ENCODE measurements around the gene OASL. TPM values are rescaled to one million over a fixed set of nuclear protein-coding genes. Genes with fewer than 3 reads are reported as not detected.

The OASL gene
- total RNA-seq, 1 donor from 2014 or later, result not detected

DNA sequence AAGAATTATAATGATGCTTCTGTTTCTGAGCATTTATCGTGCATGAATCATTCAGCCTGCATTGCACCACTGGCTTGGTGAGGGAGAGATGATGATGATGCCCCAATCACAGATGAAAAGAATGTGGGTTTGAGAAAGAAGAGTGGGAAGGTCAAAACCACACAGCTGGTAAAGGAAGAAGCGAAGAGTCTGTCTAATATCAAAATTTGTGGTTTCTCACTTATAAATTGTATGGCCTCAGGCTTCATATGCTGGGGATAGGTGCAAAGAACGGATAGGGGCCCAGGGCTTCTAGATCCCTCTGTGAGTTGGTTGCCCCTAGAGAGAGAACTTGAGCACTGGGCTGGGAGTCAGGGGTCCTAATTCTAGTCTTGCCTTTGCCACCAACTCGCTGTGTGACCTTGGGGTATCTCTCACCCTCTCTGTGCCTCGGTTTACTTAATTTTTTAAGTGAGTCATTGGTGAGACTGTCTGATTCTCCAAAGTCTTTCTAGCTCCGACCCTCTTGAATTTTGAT is 2.2 kb downstream of the OASL start:
- no peak for DNase-seq (ENCODE audit: low spot score)
- H3K4me3 Mint-ChIP-seq (ENCODE audit: unreplicated experiment), result no peak overlapping the region
- no peak overlapping the region for H3K27ac Mint-ChIP-seq (ENCODE audit: unreplicated experiment)

DNA sequence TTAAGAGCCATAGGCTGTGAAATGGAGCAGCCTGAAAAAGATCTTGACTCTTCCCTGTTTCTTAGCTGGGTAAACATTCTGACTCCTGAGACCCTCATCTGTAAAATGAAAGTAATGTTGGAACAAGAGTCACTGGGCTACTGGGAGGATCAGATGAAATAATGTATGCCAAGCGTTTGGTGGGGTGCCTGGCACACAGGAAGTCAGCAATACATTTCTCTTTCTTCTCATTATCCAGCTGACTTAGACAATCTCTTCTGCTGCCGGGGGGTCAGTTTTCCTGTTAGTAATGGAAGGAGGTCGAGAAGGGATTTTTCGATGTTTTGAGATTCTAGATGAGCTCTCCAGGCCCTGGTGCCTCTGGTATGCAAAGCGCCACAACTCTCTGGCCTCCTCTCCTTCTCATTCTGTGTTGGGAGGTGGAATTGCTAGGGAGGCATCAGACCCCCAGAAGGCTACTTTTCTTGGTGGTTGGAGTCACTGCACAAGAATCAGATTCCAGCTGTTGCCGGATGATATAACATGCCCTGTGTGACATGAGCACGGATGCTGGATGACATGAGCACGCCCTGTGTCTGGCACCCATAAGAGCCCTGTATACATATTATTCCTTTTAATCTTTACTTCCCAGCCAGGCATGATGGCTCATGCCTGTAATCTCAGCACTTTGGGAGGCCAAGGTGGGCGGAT is 4.3 kb downstream of the OASL start:
- no peak for TF ChIP-seq CTCF (IDR thresholded peaks at IDR 0.05; ENCODE audit: unreplicated experiment)
- DNase-seq (ENCODE audit: low spot score), result no peak
- Mint-ChIP-seq H3K27me3 (ENCODE audit: unreplicated experiment) (peaks cover 2% of the 10 kb centered on the region), H3K4me1 (ENCODE audit: unreplicated experiment) (no peaks in the 10 kb centered on the region), H3K36me3 (ENCODE audit: low read depth, unreplicated experiment) (no peaks in the 10 kb centered on the region), H3K27ac (ENCODE audit: unreplicated experiment) (no peak overlapping the region), H3K4me3 (ENCODE audit: unreplicated experiment) (no peak overlapping the region), H3K9me3 (ENCODE audit: unreplicated experiment) (no peaks in the 10 kb centered on the region)

More for the DNA sequence above, 2.2 kb downstream of the OASL start:
- Mint-ChIP-seq H3K4me1 (ENCODE audit: unreplicated experiment) (no peaks in the 10 kb centered on the region), H3K36me3 (ENCODE audit: low read depth, unreplicated experiment) (no peaks in the 10 kb centered on the region), H3K9me3 (ENCODE audit: unreplicated experiment) (no peaks in the 10 kb centered on the region), H3K27me3 (ENCODE audit: unreplicated experiment) (peaks cover 7% of the 10 kb centered on the region)
- TF ChIP-seq CTCF (IDR thresholded peaks at IDR 0.05; ENCODE audit: unreplicated experiment), result no peak

DNA sequence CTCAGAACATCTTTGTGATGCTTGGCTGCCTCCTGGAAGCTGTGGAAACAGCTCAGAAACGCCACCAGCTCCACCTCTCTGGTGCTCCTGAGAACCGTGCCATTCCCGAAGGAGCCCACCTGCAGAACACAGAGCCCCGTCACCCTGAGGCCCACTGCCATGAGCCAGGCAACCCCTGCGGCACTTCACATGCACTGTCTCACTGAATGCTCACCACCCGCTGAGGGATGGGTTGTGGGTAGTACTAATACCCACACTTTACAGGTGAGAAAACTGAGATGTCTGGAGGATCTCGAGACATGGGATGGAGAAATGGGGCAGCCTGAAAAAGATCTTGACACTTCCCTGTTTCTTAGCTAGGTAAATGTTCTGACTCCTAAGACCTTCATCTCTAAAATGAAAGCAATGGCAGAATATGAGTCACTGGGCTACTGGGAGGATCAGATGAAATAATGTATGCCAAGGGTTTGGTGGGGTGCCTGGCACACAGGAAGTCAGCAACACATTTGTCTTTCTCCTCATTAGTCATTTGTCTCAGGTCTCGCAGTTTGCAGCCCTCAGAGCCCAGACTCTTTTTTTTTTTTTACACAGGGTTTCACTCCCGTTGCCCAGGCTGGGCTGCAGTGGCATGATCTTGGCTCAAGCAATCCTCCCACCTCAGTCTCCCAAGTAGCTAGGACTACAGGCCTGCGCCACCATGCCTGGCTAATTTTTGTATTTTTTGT is 5.3 kb downstream of the OASL start:
- DNase-seq (ENCODE audit: low spot score), result no peak
- H3K9me3 Mint-ChIP-seq (ENCODE audit: unreplicated experiment), result no peaks in the 10 kb centered on the region
- no peak overlapping the region for H3K4me3 Mint-ChIP-seq (ENCODE audit: unreplicated experiment)
- H3K36me3 Mint-ChIP-seq (ENCODE audit: low read depth, unreplicated experiment), result no peaks in the 10 kb centered on the region
- TF ChIP-seq CTCF (IDR thresholded peaks at IDR 0.05; ENCODE audit: unreplicated experiment), result no peak
- H3K27ac Mint-ChIP-seq (ENCODE audit: unreplicated experiment), result no peak overlapping the region
- peaks cover 2% of the 10 kb centered on the region for H3K27me3 Mint-ChIP-seq (ENCODE audit: unreplicated experiment)
- no peaks in the 10 kb centered on the region for H3K4me1 Mint-ChIP-seq (ENCODE audit: unreplicated experiment)

- Mint-ChIP-seq H3K4me3 (ENCODE audit: unreplicated experiment) (no peak overlapping the region), H3K27ac (ENCODE audit: unreplicated experiment) (no peak overlapping the region), H3K27me3 (ENCODE audit: unreplicated experiment) (peaks cover 2% of the 10 kb centered on the region), H3K4me1 (ENCODE audit: unreplicated experiment) (peaks cover 3% of the 10 kb centered on the region), H3K9me3 (ENCODE audit: unreplicated experiment) (no peaks in the 10 kb centered on the region), H3K36me3 (ENCODE audit: low read depth, unreplicated experiment) (no peaks in the 10 kb centered on the region)
- DNase-seq (ENCODE audit: low spot score), result no peak
- no peak for TF ChIP-seq CTCF (IDR thresholded peaks at IDR 0.05; ENCODE audit: unreplicated experiment)
Measured at GRCh38 chr12:121030576-121031212, 8.4 kb downstream of the OASL start.

All from endothelial cell (in vitro differentiated cells).